Measurements from ENCODE around the gene STK11.

Gene STK11

DNA sequence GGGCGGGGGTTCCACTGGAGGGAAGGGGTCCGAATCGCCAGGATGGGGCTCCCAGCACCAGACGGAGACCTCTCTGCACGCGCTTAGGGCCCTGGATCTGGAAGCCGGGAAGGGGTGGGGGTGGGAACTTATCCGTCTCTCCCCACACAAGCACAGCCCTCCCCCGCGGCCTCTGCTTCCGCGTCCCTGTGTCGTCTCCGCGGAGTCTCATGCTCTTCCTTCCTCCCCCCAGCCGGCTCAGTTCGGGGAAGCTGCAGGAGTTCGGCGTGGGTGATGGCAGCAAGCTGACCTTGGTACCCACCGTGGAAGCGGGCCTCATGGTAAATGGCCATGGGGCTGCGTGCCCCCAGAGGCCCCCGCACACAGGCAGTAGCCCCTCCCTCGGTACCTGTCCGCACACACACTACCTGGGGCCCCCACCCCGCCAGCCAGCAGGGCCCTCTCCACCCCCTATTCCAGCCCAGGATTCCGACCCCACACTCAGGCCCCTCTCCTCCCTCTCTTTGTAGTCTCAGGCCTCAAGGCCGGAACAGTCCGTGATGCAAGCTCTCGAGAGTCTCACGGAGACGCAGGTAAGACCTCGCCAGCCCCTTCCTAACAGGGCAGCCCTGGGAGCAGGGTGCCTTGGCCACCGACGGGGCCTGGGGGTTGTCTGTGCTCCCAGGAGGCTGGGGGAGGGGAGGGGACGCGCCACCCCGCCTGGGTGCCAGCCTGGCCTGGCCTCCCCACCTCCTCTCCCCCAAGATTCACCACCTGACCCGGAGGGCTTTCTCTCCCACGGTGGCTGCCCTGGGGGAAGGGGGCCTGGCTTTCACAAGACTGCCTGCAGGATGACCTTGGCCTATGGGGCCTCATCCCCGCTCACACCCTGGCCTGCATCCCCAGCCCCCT, 46.0 kb downstream of the STK11 start:
- no peak for DNase-seq (ENCODE audit: low spot score)

DNA sequence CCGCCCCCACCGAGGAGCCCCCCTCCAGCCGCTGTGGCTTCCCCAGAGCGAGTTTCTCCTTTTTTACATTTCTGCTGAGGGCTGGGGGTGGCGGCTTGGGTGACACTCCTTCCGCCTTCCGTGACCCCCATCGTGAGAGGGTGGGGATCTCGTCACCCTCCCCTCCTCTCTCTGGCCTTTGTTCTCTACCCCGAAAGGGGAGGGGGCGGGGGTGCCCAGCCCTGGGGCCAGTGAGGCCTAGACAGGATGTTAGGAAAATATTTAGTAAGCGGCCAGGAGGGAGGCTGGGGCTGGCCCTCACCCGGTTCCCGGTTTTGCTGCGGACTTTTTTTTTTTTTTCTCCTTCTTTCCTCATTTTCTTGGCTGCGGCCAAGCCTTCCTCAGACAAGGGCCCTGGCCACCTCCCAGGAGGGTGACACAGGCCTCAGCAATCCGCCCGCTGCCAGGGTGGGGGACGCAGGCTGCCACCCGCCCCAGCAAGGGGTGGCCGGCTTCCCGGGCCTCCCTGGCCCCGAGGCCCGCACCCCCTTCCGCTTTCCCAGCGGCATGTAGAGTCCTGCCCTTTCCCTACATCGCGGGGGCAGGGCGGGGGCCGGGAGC, 46.7 kb downstream of the STK11 start:
- no peak for DNase-seq (ENCODE audit: low spot score)

DNA sequence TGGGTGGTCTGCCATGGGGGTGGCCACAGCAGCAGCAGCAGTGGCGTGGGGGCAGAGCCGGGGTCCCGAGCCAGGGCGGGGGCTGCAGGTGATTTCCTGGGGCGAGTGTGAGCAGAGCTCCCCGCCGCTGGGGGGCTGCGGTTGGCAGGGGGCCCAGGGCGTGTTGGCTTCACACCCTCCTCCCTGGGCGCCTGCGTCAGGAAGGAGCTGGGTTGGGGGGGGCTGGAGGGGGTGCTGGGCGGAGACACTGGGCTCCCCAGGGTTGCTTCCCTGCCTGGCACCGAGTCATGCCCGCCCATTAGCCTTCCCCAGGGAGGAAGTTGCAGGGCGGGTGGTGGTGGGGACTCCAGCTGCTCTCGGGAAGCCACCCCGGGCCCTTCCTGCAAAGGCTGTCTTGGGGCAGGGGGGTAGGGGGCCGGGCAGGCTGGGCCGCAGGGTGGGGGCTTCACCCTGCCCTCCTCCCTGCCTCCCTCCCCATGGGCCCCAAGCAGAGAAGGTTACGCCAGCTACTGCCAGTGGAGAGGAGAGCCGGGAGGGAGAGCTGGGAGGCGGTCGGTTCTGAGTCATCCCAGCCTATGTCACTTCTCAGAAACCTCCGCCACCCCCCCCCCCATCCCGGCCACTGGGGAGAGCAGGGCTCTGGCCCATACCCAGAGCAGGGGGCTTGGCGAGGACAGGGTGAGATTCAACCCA, 47.4 kb downstream of the STK11 start:
- DNase-seq (ENCODE audit: low spot score) = no peak

DNA sequence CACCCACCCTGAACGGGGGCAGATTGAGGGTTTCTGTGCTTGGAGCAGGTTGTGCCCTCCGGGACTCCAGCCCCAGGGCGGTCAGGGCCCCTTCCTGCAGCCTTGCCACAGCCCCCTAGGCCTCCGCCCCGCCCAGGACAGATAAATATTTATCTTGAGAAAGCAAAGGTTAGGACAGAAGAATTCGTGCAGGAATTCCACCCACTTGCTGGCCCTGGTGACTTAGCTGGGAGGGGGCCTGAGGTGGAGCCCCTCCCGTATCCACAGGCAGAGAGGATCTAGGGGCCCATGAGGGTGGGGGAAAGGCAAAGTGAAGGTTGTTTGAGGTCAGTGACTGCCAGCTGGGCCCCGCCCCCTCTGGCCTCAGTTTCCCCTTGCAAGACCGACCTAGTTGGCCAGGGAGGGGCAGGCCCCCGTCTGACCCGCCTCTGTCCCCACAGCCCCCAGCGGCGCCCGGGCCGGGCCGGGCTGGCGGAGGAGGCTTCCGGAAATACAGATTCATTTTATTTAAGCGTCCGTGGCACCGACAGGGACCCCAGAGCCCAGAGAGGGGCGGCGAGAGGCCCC, 48.0 kb downstream of the STK11 start:
- no peak for DNase-seq (ENCODE audit: low spot score)

DNA sequence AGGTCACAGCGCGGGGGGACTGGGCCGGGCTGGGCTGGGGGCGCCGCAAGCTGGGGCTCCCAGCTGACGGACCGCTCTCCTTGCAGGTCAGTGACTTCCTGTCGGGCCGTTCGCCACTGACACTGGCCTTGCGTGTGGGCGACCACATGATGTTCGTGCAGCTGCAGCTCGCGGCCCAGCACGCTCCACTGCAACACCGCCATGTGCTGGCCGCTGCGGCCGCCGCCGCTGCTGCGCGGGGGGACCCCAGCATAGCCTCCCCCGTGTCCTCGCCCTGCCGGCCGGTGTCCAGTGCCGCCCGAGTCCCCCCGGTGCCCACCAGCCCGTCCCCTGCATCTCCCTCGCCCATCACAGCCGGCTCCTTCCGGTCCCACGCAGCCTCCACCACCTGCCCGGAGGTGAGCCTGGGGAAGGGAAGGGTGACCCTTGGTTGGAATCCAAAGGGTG, 48.5 kb downstream of the STK11 start:
- DNase-seq (ENCODE audit: low spot score) = no peak

DNA sequence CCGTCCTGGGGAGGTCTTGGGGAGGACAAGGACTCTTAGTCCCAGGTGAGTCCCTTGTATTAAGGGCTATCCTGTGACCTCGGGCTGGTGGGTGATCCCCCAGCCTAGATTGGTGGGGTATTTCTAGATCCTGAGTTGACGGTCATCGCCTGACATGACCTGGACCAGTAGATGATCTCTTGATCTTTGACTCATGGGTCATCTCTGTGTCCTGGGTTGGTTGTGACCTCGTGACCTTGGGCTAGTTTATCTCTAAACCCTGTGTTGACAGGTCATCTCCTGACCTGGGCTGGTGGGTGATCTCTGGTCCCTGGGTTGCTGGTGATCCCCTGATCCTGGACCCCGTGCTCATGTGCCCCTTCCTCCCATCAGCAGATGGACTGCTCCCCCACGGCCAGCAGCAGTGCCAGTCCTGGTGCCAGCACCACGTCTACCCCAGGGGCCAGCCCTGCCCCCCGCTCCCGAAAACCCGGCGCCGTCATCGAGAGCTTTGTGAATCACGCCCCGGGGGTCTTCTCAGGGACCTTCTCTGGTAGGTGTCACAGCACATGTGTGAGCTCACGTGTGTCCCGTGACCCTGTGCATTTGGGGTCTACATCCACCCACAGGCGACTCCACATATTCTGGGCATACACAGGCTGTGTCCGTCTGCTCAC, 49.1 kb downstream of the STK11 start:
- no peak for DNase-seq (ENCODE audit: low spot score)

DNA sequence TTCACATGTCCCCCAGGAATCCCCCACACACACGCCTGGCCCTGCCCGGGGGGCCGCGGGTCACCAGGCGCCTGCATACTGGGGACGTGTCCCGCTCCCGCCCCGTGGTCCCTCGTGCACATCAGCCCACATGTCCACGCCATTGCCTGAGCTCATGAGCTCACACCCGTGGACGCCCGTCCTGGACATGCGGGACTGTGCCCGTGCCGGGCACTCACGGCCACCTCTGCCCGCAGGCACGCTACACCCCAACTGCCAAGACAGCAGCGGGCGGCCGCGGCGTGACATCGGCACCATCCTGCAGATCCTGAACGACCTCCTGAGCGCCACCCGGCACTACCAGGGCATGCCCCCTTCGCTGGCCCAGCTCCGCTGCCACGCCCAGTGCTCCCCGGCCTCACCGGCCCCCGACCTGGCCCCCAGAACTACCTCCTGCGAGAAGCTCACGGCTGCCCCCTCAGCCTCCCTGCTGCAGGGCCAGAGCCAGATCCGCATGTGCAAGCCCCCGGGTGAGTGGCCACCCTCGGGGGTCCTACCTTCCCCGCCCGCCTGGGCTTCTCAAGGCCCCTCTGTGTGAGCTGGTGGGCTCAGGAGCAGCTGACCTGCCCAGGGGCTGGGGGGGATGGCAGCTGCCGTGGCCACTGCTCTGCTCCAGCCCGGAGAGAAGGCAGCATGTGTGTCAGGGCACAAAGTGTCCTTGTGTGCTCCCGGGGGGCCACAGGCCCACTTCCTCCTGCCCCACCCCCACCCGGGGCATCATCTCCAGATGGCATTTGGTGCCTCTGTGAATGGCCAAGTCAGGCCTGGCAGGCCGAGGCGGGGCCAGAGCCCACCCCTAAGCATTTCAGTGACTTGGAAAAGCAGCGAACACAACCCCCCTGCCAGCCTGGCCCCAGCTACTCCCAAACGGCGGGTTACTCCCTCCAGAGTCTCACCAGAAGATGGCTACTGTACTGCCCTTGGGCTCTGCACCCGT, 49.9 kb downstream of the STK11 start:
- no peak for DNase-seq (ENCODE audit: low spot score)

DNA sequence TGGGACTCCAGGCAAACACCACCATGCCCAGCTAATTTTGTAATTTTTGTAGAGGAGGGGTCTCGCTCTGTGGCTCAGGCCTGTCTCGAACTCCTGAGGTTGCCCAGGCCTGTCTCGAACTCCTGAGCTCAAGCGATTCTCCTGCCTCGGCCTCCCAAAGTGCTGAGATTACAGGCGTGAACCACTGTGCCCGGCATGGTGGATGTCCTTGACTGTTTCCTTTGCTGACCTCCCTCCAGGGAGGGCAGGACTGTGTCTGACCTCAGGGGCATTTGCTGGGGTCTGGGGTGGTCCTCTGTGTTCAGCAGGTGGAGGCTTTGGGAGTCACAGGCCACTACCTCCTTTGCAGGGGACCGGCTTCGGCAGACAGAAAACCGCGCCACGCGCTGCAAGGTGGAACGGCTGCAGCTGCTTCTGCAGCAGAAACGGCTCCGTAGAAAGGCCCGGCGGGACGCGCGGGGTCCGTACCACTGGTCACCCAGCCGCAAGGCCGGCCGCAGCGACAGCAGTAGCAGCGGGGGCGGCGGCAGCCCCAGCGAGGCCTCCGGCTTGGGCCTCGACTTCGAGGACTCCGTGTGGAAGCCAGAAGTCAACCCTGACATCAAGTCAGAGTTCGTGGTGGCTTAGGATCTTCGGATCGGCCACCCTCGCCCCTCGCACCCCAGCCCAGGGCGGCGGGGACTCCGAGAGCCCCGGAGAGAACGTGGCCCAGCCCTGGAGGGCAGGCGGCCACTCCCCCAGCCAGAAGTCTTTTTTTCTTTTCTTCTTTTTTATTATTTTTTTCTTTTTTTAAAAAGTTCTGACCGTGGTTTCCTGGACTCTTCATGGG, 51.3 kb downstream of the STK11 start:
- DNase-seq (ENCODE audit: low spot score) = no peak

DNA sequence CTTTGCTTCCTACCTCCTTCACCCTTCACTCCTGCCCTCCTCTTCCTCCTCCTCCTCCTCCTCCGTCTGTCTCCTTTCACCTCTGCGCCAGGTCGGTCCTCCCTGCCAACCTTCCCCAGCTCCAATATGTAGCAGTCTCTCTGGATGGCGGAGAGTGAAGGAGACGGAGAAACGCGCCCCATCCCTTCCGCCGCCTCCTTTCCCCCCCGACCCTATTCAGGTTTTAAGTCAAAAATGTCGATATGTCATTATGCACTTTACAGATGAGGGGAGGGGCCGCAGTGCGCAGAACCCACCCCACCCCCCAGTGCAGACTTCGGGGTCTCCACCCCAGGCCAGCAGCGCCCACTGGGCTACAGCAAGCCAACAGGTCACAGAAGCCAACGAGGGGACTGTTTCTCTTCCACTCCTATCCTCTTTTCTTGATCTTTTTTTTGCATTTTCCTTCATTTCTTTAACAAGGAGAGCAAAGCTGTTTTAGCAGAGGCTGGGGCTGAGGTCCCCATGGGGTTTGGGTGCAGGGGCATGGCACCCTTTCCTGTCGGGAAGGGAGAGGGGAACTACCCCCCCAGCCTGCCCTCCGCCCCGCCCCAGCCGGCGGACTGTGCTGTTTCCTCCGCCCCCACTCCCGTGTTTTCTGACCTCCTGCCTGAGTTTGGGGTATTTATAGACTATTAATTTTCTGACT, 52.0 kb downstream of the STK11 start:
- no peak for DNase-seq (ENCODE audit: low spot score)

DNA sequence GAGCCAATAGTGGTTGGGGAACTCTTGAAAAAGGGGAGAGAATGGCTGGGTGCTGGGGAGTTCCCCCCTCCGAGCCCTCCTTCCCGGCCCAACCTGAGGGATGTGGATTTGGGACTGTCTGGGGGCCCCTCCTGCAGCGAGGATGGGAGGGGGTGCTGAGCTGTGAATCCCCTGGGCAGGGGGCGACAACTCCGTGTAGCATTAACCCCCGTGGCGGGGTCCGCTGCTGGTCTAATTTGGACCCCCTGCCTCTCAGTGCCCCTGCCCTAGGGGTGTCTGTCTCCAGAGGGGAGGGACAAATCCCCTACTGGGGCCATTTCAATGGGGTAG, 52.5 kb downstream of the STK11 start:
- DNase-seq (ENCODE audit: low spot score) = no peak

DNA sequence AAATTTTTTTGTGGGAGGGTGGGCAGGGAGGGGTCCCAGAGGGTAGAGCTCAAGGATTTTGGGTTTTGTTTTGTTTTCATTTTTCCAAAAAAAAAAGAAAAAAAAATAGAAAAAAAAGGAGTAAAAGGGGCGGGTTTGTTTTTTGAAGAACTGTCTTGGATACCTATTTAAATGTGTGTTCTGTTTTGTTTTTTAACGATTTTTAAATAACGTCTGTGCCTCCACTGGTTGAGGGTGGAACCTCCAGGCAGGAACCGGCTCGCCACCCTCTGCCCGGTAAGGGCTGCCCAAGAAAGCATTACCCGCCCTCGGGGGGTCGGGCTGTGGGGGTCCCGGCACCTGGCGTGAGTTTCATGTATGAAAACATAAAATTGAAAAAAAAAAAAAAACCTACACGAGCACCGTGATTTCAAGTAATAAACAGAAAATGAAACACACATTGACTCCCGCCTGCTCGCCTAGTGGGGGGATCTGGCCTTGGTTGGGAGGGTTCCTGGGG, 53.2 kb downstream of the STK11 start:
- no peak for DNase-seq (ENCODE audit: low spot score)

DNA sequence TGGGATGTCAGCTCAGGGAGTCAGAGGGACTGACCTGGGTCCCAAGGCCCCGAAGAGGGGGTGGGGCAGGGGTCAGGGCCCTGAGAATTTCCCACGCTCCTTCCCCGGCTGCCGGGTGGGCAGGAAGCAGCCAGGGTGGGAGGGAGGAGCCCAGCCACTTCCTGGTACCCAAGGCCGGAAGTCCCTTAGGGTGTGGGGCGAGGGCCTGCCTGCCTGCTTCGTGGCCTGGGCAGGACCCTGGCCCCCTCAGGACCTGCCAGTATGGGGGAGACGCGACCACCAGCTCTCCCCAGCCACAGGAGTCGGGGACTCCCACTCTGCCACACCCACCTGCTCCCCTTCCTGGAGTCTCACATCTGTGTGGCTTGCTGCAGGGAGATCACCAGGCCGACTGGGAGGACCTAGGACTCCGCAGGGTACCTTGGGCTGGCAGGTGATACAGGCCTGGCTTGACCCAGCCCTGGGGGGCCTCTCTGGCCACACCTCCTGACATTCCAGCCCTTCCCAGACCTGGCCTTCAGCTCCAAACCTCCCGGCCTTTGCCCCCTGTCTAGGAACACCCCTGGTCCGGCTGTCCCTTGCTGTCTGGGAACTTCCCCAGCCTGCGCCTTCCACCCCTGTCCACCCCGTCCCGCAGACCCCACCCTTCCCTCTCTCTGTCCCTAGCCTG, 53.8 kb downstream of the STK11 start:
- DNase-seq (ENCODE audit: low spot score) = no peak

DNA sequence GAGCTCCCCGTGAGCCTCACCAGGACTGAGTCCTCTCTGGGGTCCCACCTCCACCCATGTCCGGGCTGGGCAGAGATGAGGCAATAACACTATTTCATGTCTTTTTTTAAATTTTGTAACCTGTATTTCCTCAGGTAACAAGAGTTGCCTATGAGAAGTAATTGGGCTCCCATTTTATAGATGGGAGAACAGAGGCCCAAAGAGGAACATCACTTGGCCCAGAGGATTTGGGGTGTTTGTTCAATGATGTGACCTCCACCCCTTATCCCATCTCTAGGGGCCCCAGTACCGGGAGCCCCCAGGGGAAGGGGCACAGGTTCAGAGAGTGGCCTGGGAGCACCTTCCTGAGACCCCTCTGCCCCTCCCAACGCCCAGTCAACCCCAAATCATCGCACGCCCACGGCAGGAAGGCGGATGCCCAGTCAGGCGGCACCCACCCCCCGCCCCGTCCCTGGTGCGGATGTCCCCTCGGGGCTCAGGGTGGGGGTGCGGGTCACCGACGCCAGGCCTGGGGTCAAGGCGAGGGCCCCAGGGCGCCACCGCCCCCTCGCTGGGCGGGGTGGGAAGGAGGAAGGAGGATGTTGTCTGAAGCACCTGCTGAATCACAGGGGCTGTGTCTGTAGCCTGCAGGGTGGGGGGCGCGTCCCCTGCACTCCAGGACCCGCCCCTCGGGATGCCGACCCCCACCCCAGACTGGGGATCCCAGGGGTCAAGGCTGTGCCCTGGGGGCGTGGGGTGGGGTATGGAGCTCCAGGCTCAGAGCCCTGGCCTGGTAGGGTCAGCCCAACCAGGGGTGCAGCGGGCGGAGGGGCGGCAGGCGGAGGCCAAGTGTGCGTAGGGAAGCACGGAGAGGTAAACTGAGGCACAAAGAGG, 54.5 kb downstream of the STK11 start:
- DNase-seq (ENCODE audit: low spot score) = no peak

DNA sequence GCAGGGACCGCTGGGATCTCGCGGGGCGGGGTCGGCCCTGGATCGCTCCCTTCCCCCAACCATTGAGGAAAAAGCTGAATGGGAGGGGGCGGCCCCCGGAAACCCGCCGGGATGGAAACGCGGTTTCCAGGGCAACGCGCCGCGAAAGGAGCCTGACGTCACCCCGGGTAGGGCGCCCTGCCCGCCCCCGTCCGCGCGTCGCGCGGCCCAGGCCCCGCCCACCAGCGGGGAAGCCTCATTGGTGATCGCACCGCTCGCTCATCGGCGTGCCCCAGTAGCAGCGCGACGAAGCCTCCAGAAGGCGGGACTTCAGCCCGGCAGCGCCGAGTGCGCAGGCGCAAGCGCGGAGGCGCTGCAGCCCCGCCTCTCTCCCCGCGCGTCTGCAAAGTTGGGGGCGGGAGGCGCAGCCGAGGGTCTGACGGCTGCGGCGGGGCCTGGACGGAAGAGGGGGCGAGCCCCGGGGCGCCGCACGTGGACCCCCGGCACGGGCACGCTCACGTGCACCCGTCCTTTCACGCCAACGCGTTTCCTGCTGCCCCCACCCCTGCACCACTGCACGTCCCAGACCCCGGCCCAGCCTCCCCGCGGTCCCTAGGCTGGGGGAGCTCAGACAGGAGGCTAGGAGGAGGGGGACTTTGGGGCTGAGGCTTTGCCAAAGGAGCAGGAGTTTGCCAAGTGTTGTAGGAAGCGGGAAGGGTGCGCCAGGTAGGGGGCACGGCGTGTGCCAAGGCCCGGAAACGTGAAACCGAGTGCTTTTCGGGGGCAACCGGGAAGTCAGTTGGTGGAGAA, 55.4 kb downstream of the STK11 start:
- peak; percentile 97 for DNase-seq (ENCODE audit: low spot score)

DNA sequence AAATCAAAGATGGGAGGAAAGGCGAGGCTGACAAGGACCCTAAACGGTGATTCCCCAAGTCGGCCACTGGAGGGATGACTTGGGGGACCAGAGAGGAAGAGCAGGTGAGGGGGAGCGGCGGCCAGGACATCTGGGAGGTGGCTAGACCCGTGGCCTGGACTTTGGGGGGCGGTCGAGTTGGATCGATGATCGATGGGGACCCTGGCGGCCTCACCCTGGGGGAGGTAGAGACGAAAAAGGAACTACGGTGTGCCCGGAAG, 55.9 kb downstream of the STK11 start:
- no peak for DNase-seq (ENCODE audit: low spot score)

DNA sequence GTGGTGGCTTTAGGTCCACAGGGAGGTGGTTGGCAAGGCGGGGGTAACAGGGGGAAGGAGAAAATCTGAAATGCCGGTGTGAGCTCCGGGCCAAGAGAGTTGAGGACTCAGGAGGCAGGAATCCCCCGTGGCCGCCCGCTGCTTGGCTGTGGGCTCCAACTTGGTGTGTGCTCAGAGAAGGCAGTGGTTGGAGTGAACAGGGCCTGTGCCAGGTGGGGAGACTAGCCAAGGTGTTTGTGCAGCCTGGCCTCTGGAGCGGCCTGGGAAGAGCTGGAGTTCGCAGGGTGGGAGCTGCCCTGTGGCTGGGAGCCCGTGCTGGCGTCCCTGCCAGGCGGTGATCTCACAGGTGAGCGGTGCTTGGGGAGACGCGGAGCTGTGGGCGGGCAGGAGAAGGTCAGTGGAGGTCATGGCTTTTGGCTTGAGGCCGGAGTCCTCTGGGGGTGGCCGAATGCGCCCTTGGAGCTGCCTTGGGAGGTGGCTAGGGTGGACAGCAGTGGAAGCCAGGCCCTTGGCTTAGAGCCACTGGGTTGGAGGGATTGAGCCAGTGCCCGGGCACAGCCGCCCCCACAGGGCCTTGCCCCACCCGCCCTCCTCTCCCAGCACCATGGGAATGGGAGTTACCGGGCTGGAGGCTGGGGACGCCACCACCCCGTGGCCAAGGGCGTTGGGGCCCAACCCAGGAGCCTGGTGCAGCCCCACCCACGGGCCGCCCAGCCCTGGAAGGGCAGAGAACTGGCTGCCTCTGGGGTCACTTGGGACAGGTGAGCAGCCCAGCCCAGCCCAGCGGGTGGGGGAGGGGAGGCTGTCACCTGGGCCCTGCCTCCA, 56.4 kb downstream of the STK11 start:
- no peak for DNase-seq (ENCODE audit: low spot score)

Data from left forelimb (tissue), 1 donor.